Measurements from ENCODE around the gene ODAD3.
"Not testable (repeated sequence)": the region's sequence is repeated elsewhere in the genome, so short reads cannot be mapped to it uniquely, and the experiment has no call there.

The ODAD3 gene

GRCh38 chr19:11379857-11380350, 55.0 kb downstream of the ODAD3 start:
- Mint-ChIP-seq H3K9me3 (no peaks in the 10 kb centered on the region), H3K27ac (peak overlapping the region; percentile 97), H3K27me3 (peaks cover 8% of the 10 kb centered on the region), H3K4me3 (peak overlapping the region; percentile 93), H3K36me3 (peaks cover 11% of the 10 kb centered on the region), H3K4me1 (peaks cover 56% of the 10 kb centered on the region)

GRCh38 chr19:11379269-11379845, 55.6 kb downstream of the ODAD3 start:
- H3K36me3 Mint-ChIP-seq, result peaks cover 11% of the 10 kb centered on the region
- H3K9me3 Mint-ChIP-seq, H3K4me3 Mint-ChIP-seq, H3K27ac Mint-ChIP-seq, H3K27me3 Mint-ChIP-seq: not testable (repeated sequence)
- H3K4me1 Mint-ChIP-seq, result peaks cover 56% of the 10 kb centered on the region

GRCh38 chr19:11378319-11379189, 56.4 kb downstream of the ODAD3 start:
- Mint-ChIP-seq H3K27me3 (peaks cover 7% of the 10 kb centered on the region), H3K27ac (peak overlapping the region; percentile 85), H3K36me3 (peaks cover 11% of the 10 kb centered on the region), H3K4me3 (peak overlapping the region; percentile 66), H3K4me1 (peaks cover 56% of the 10 kb centered on the region), H3K9me3 (no peaks in the 10 kb centered on the region)

GRCh38 chr19:11377756-11378155, 57.2 kb downstream of the ODAD3 start:
- no peak overlapping the region for H3K4me3 Mint-ChIP-seq
- no peak overlapping the region for H3K27ac Mint-ChIP-seq
- peaks cover 57% of the 10 kb centered on the region for H3K4me1 Mint-ChIP-seq
- H3K27me3 Mint-ChIP-seq, result peaks cover 7% of the 10 kb centered on the region
- H3K9me3 Mint-ChIP-seq, result no peaks in the 10 kb centered on the region
- H3K36me3 Mint-ChIP-seq, result peaks cover 11% of the 10 kb centered on the region

GRCh38 chr19:11377237-11377636, 57.7 kb downstream of the ODAD3 start:
- peaks cover 11% of the 10 kb centered on the region for H3K36me3 Mint-ChIP-seq
- H3K27me3 Mint-ChIP-seq, result peaks cover 5% of the 10 kb centered on the region
- peak overlapping the region; percentile 93 for H3K27ac Mint-ChIP-seq
- H3K4me1 Mint-ChIP-seq, result peaks cover 54% of the 10 kb centered on the region
- no peaks in the 10 kb centered on the region for H3K9me3 Mint-ChIP-seq
- H3K4me3 Mint-ChIP-seq, result peak overlapping the region; percentile 59

- no peaks in the 10 kb centered on the region for H3K27me3 Mint-ChIP-seq
- no peaks in the 10 kb centered on the region for H3K9me3 Mint-ChIP-seq
- peaks cover 19% of the 10 kb centered on the region for H3K36me3 Mint-ChIP-seq
- peaks cover 42% of the 10 kb centered on the region for H3K4me1 Mint-ChIP-seq
- H3K27ac Mint-ChIP-seq, result no peak overlapping the region
- H3K4me3 Mint-ChIP-seq, result no peak overlapping the region
Observed at GRCh38 chr19:11375143-11375948, 59.6 kb downstream of the ODAD3 start.

- Mint-ChIP-seq H3K9me3 (no peaks in the 10 kb centered on the region), H3K4me1 (peaks cover 35% of the 10 kb centered on the region), H3K27me3 (no peaks in the 10 kb centered on the region), H3K4me3 (no peak within 1 kb of the TSS), H3K27ac (no peak within 1 kb of the TSS), H3K36me3 (peaks cover 19% of the 10 kb centered on the region)
Observed at GRCh38 chr19:11374433-11375142, 60.3 kb downstream of the ODAD3 start, which contains the start of gene SWSAP1. Gene SWSAP1 (plus strand): TSS chr19:11374666. CDS start chr19:11374681, 15 bp downstream.

GRCh38 chr19:11373885-11374432, 61.0 kb downstream of the ODAD3 start:
- no peak overlapping the region for H3K4me3 Mint-ChIP-seq
- peaks cover 35% of the 10 kb centered on the region for H3K4me1 Mint-ChIP-seq
- H3K27me3 Mint-ChIP-seq, result no peaks in the 10 kb centered on the region

GRCh38 chr19:11373166-11373884, 61.6 kb downstream of the ODAD3 start:
- no peak overlapping the region for H3K27ac Mint-ChIP-seq
- peaks cover 26% of the 10 kb centered on the region for H3K36me3 Mint-ChIP-seq
- H3K4me3 Mint-ChIP-seq, result no peak overlapping the region
- H3K4me1 Mint-ChIP-seq, result peaks cover 29% of the 10 kb centered on the region
- H3K9me3 Mint-ChIP-seq, result no peaks in the 10 kb centered on the region
- no peaks in the 10 kb centered on the region for H3K27me3 Mint-ChIP-seq

More at GRCh38 chr19:11373885-11374432, 61.0 kb downstream of the ODAD3 start:
- Mint-ChIP-seq H3K27ac (no peak overlapping the region), H3K36me3 (peaks cover 24% of the 10 kb centered on the region), H3K9me3 (no peaks in the 10 kb centered on the region)

- Mint-ChIP-seq H3K9me3 (no peaks in the 10 kb centered on the region), H3K27ac (no peak overlapping the region), H3K4me3 (no peak overlapping the region), H3K4me1 (peaks cover 10% of the 10 kb centered on the region), H3K36me3 (peaks cover 19% of the 10 kb centered on the region), H3K27me3 (no peaks in the 10 kb centered on the region)
Observed at GRCh38 chr19:11370744-11371143, 64.2 kb downstream of the ODAD3 start.

All from activated naive CD4-positive, alpha-beta T cell treated with anti-CD3 and anti-CD28 coated beads, Interleukin-2, amount 50 U/mL, for 24 hours (primary cell).